HG03457 (cell line): ENCODE data around the gene CDK11A.
A peak's percentile ranks its signal among the peaks of the same experiment; 100 is the strongest.
"Not testable (repeated sequence)": the region's sequence is repeated elsewhere in the genome, so short reads cannot be mapped to it uniquely, and the experiment has no call there.

Source experiments
- ATAC-seq: cut with Tn5 transposase; IDR thresholded peaks from one replicate; pipeline ENCODE4 v1.9.1; 2021; ENCODE audit warnings: moderate number of reproducible peaks; ENCODE audit not compliant: unreplicated experiment

CDK11A gene

GRCh38 chr1:1684031-1684681, 40.0 kb downstream of the CDK11A start:
- ATAC-seq, result no peak

GRCh38 chr1:1683104-1683905, 40.9 kb downstream of the CDK11A start:
- ATAC-seq, result no peak

GRCh38 chr1:1680912-1681273, 43.3 kb downstream of the CDK11A start:
- no peak for ATAC-seq

- no peak for ATAC-seq
Observed at GRCh38 chr1:1680031-1680911, 43.9 kb downstream of the CDK11A start.

GRCh38 chr1:1678581-1679380, 45.4 kb downstream of the CDK11A start:
- no peak for ATAC-seq

- ATAC-seq, result peak; percentile 42
Observed at GRCh38 chr1:1677718-1678580, 46.2 kb downstream of the CDK11A start.

- ATAC-seq, result not testable (repeated sequence)
Observed at GRCh38 chr1:1676087-1676486, 48.1 kb downstream of the CDK11A start.

GRCh38 chr1:1675218-1675617, 48.9 kb downstream of the CDK11A start:
- ATAC-seq, result not testable (repeated sequence)

- not testable (repeated sequence) for ATAC-seq
Observed at GRCh38 chr1:1674806-1675205, 49.4 kb downstream of the CDK11A start.

GRCh38 chr1:1672181-1672965, 51.8 kb downstream of the CDK11A start:
- no peak for ATAC-seq

- no peak for ATAC-seq
Observed at GRCh38 chr1:1671365-1672119, 52.6 kb downstream of the CDK11A start.

GRCh38 chr1:1670866-1671265, 53.3 kb downstream of the CDK11A start:
- no peak for ATAC-seq

- no peak for ATAC-seq
Observed at GRCh38 chr1:1669468-1670440, 54.4 kb downstream of the CDK11A start.

- no peak for ATAC-seq
Observed at GRCh38 chr1:1666526-1666925, 57.6 kb downstream of the CDK11A start.

- ATAC-seq, result no peak
Observed at GRCh38 chr1:1665815-1666251, 58.3 kb downstream of the CDK11A start.

GRCh38 chr1:1664941-1665814, 59.0 kb downstream of the CDK11A start:
- no peak for ATAC-seq
